ENCODE data around the gene NCOA6. TPM values are rescaled to one million over a fixed set of nuclear protein-coding genes. Genes with fewer than 3 reads are reported as not detected.

NCOA6 gene
- total and polyA plus RNA-seq, 2 donors (not counting 1 experiment from before 2014, with no cell fraction given), result 16.0 to 31.9 TPM

GRCh38 chr20:34676642-34677373 lies 148.6 kb downstream of the NCOA6 start, which contains the start of gene PIGU:
Gene PIGU, minus strand, starts transcription at chr20:34677092. Its CDS starts 7 bp downstream, at chr20:34677085.
- peak within 1 kb of the TSS; percentile 95 for H3K27ac Mint-ChIP-seq
- Histone ChIP-seq H4K20me1 (ENCODE audit: control insufficient read depth, insufficient read depth, low read length, poor library complexity, severe bottlenecking) (no peaks in the 10 kb centered on the region), H3K4me1 (ENCODE audit: control insufficient read depth in 2 of 2, insufficient read depth in 2 of 2, low read length in 2 of 2) (peaks cover 11 to 12% of the 10 kb centered on the region in 2 donors), H3K27ac (ENCODE audit: low read length in 2 of 2) (peak within 1 kb of the TSS; percentile 74 to 86), H3K4me3 (ENCODE audit: control extremely low read depth in 1 of 5, extremely low read depth in 1 of 5, insufficient read depth in 1 of 5, low read depth in 2 of 5, low read length in 4 of 5) (peak within 1 kb of the TSS; percentile 74 to 96 (median 78)), H3K79me2 (ENCODE audit: control insufficient read depth, insufficient read depth, low read length) (peaks cover 37% of the 10 kb centered on the region), H3K9me3 (ENCODE audit: control extremely low read depth in 1 of 3, control insufficient read depth in 2 of 3, insufficient read depth in 1 of 3, low read length in 2 of 3) (no peaks in the 10 kb centered on the region), H2AFZ (ENCODE audit: insufficient read depth, low read depth, low read length, poor library complexity, severe bottlenecking) (peak within 1 kb of the TSS; percentile 94), H3K36me3 (replicated peaks in 1 of 2; ENCODE audit: control extremely low read depth in 1 of 2, control insufficient read depth in 1 of 2, extremely low read depth in 1 of 2, insufficient read depth in 2 of 2, low read length in 1 of 2) (peaks cover 0 to 3% of the 10 kb centered on the region in 2 experiments), H3K4me2 (replicated peaks; ENCODE audit: low read depth, low read length, poor library complexity, severe bottlenecking) (peak within 1 kb of the TSS; percentile 84), H3K27me3 (replicated peaks in 1 of 4; ENCODE audit: control extremely low read depth in 1 of 4, control insufficient read depth in 3 of 4, insufficient read depth in 4 of 4, low read length in 3 of 4) (no peaks in the 10 kb centered on the region), H3K9ac (ENCODE audit: low read length) (peak within 1 kb of the TSS; percentile 95)
- ChIA-PET POLR2A (interaction anchor here (0.5 to 2.7 kb wide), 8 partner anchors 21 to 601 kb away, joined by 3 to 10 read pairs (median 6); partner anchors contain the start of genes MMP24OS and TP53INP2), CTCF (interaction anchor here (0.8 to 3.3 kb wide), 4 partner anchors 27 to 115 kb away, joined by 3 to 21 read pairs (median 4); partner anchors contain the start of gene TP53INP2)
- DNase-seq, result peak; percentile 98
- H3K27me3 Mint-ChIP-seq, result no peaks in the 10 kb centered on the region
- H3K9me3 Mint-ChIP-seq (ENCODE audit: insufficient read depth), result no peaks in the 10 kb centered on the region
- H3K4me3 Mint-ChIP-seq, result peak within 1 kb of the TSS; percentile 98
- intact Hi-C loops (cut with micrococcal nuclease), result loop anchor here (1.0 to 2.0 kb wide), 6 partner anchors 27 to 866 kb away; partner anchors contain the start of genes AHCY, CHMP4B, DYNLRB1 and MAP1LC3A
- peak; percentile 93 for ATAC-seq (ENCODE audit: low read depth)
- peaks cover 17% of the 10 kb centered on the region for H3K4me1 Mint-ChIP-seq
- under 1% methylated on average over 59 of the region's 64 CpGs for WGBS (ENCODE audit: insufficient coverage)
- no peak for TF ChIP-seq EZH2 (IDR thresholded peaks at IDR 0.05; ENCODE audit: borderline replicate concordance, insufficient read depth, low read depth, low read length, poor library complexity, severe bottlenecking)
- TF ChIP-seq, protein P1, sequence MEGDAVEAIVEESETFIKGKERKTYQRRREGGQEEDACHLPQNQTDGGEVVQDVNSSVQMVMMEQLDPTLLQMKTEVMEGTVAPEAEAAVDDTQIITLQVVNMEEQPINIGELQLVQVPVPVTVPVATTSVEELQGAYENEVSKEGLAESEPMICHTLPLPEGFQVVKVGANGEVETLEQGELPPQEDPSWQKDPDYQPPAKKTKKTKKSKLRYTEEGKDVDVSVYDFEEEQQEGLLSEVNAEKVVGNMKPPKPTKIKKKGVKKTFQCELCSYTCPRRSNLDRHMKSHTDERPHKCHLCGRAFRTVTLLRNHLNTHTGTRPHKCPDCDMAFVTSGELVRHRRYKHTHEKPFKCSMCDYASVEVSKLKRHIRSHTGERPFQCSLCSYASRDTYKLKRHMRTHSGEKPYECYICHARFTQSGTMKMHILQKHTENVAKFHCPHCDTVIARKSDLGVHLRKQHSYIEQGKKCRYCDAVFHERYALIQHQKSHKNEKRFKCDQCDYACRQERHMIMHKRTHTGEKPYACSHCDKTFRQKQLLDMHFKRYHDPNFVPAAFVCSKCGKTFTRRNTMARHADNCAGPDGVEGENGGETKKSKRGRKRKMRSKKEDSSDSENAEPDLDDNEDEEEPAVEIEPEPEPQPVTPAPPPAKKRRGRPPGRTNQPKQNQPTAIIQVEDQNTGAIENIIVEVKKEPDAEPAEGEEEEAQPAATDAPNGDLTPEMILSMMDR (IDR thresholded peaks at IDR 0.05), result no peak

All from B cell (primary cell).